ENCODE results near the gene ALCAM. TPM values are rescaled to one million over a fixed set of nuclear protein-coding genes. Genes with fewer than 3 reads are reported as not detected.

The ALCAM gene
- polyA plus RNA-seq, 1 donor from 2014 or later: 94.7 TPM

- Histone ChIP-seq H3K9ac (ENCODE audit: low read length) (no peak overlapping the region), H3K9me3 (ENCODE audit: low read length) (no peaks in the 10 kb centered on the region), H3K27ac (ENCODE audit: low read length) (no peak overlapping the region), H2AFZ (ENCODE audit: low read depth, low read length) (no peak overlapping the region), H3K27me3 (ENCODE audit: insufficient read depth, low read depth, low read length) (peaks cover 3% of the 10 kb centered on the region), H3F3A (ENCODE audit: insufficient read depth, low read length, poor library complexity, severe bottlenecking) (no peaks in the 10 kb centered on the region), H3K36me3 (ENCODE audit: insufficient read depth, low read length) (no peaks in the 10 kb centered on the region), H4K20me1 (ENCODE audit: insufficient read depth) (no peaks in the 10 kb centered on the region), H3K4me3 (ENCODE audit: low read length) (no peak overlapping the region), H3K79me2 (replicated peaks; ENCODE audit: insufficient read depth, low read length) (no peaks in the 10 kb centered on the region), H3K9me2 (ENCODE audit: insufficient read depth, low read length) (no peaks in the 10 kb centered on the region), H3K4me2 (ENCODE audit: low read length) (no peak overlapping the region)
- TF ChIP-seq EP300 (conservative IDR thresholded peaks at IDR 0.05; ENCODE audit: poor library complexity, severe bottlenecking) (no peak), CTCF (IDR thresholded peaks at IDR 0.05; ENCODE audit: poor library complexity, severe bottlenecking) (no peak), MXI1 (conservative IDR thresholded peaks at IDR 0.05; ENCODE audit: poor library complexity, severe bottlenecking) (no peak), SMC3 (conservative IDR thresholded peaks at IDR 0.05; ENCODE audit: poor library complexity) (no peak), EZH2 (IDR thresholded peaks at IDR 0.05; ENCODE audit: borderline replicate concordance, insufficient read depth, low read length, poor library complexity, severe bottlenecking) (no peak), REST (IDR thresholded peaks at IDR 0.05; ENCODE audit: borderline replicate concordance) (no peak), RAD21 (conservative IDR thresholded peaks at IDR 0.05) (no peak), TAF1 (IDR thresholded peaks at IDR 0.05; ENCODE audit: low read depth) (no peak), POLR2AphosphoS5 (IDR thresholded peaks at IDR 0.05) (no peak)
Observed at GRCh38 chr3:105351821-105352220, 14.9 kb upstream of the ALCAM start.

- no peaks in the 10 kb centered on the region for H3K79me2 ChIP-seq (replicated peaks; ENCODE audit: insufficient read depth, low read length)
- TF ChIP-seq POLR2AphosphoS5 (IDR thresholded peaks at IDR 0.05) (no peak), RAD21 (conservative IDR thresholded peaks at IDR 0.05) (no peak), CTCF (IDR thresholded peaks at IDR 0.05; ENCODE audit: poor library complexity, severe bottlenecking) (no peak), TAF1 (IDR thresholded peaks at IDR 0.05; ENCODE audit: low read depth) (no peak), SMC3 (conservative IDR thresholded peaks at IDR 0.05; ENCODE audit: poor library complexity) (no peak), EZH2 (IDR thresholded peaks at IDR 0.05; ENCODE audit: borderline replicate concordance, insufficient read depth, low read length, poor library complexity, severe bottlenecking) (no peak), REST (IDR thresholded peaks at IDR 0.05; ENCODE audit: borderline replicate concordance) (no peak), MXI1 (conservative IDR thresholded peaks at IDR 0.05; ENCODE audit: poor library complexity, severe bottlenecking) (no peak), EP300 (conservative IDR thresholded peaks at IDR 0.05; ENCODE audit: poor library complexity, severe bottlenecking) (no peak)
- no peak overlapping the region for H2AFZ ChIP-seq (ENCODE audit: low read depth, low read length)
- no peak overlapping the region for H3K9ac ChIP-seq (ENCODE audit: low read length)
- no peak overlapping the region for H3K4me2 ChIP-seq (ENCODE audit: low read length)
- H3K9me3 ChIP-seq (ENCODE audit: low read length): no peaks in the 10 kb centered on the region
- no peaks in the 10 kb centered on the region for H3K9me2 ChIP-seq (ENCODE audit: insufficient read depth, low read length)
- H3K4me3 ChIP-seq (ENCODE audit: low read length): no peak overlapping the region
- no peaks in the 10 kb centered on the region for H4K20me1 ChIP-seq (ENCODE audit: insufficient read depth)
- H3K27ac ChIP-seq (ENCODE audit: low read length): no peak overlapping the region
- peaks cover 3% of the 10 kb centered on the region for H3K27me3 ChIP-seq (ENCODE audit: insufficient read depth, low read depth, low read length)
- H3F3A ChIP-seq (ENCODE audit: insufficient read depth, low read length, poor library complexity, severe bottlenecking): no peaks in the 10 kb centered on the region
- H3K36me3 ChIP-seq (ENCODE audit: insufficient read depth, low read length): no peaks in the 10 kb centered on the region
Observed at GRCh38 chr3:105352976-105353375, 13.7 kb upstream of the ALCAM start.

All from neural cell (in vitro differentiated cells).